DND-41 (cell line): ENCODE results near the gene INPP5F.

Source experiments
- ATAC-seq: fragments of 200-7000 bp; cut with Tn5 transposase; 3 replicates; pipeline ENCODE4 v1.9.1; 2021; ENCODE audit warnings: low read depth; ENCODE audit not compliant: insufficient read depth
- DNase-seq: peaks from one replicate; pipeline ENCODE4 v3.0.0-alpha.2; 2020
- H2AFZ ChIP-seq: 2 replicates; pipeline ENCODE4 v1.6.0; 2012; ENCODE audit warnings: low read depth, low read length
- H3K27ac ChIP-seq: 2 replicates; pipeline ENCODE4 v1.5.1; 2012; ENCODE audit warnings: low read length, inconsistent platforms
- H3K27me3 ChIP-seq: fragments of 200-600 bp; sonication (generic); 2 replicates; pipeline ENCODE4 v1.6.0; 2012; ENCODE audit warnings: low read length, mild to moderate bottlenecking, inconsistent platforms; ENCODE audit not compliant: insufficient read depth, poor library complexity
- H3K36me3 ChIP-seq: 2 replicates; pipeline ENCODE4 v1.5.1; 2012; ENCODE audit warnings: low read length, inconsistent platforms; ENCODE audit not compliant: insufficient read depth
- H3K4me1 ChIP-seq: 2 replicates; pipeline ENCODE4 v1.5.1; 2012; ENCODE audit warnings: mild to moderate bottlenecking, low read length; ENCODE audit not compliant: insufficient read depth
- H3K4me2 ChIP-seq: 2 replicates; pipeline ENCODE4 v1.6.0; 2012; ENCODE audit warnings: mild to moderate bottlenecking, moderate library complexity, low read length, inconsistent platforms; ENCODE audit not compliant: insufficient read depth
- H3K4me3 ChIP-seq, 2 experiments: fragments of 200-600 bp in 1 of 2; shearing (Covaris generic) in 1 of 2; 2 replicates each; pipeline ENCODE4 v1.5.1; 2012 to 2016; ENCODE audit warnings: inconsistent platforms in 2 of 2, low read length in 2 of 2, mild to moderate bottlenecking in 2 of 2, low read depth in 1 of 2, moderate library complexity in 1 of 2
- H3K79me2 ChIP-seq: 2 replicates; pipeline ENCODE4 v1.6.0; 2012; ENCODE audit warnings: low read length, inconsistent platforms; ENCODE audit not compliant: insufficient read depth
- H3K9ac ChIP-seq: 2 replicates; pipeline ENCODE4 v1.6.0; 2012; ENCODE audit warnings: low read depth, mild to moderate bottlenecking, inconsistent platforms, low read length, moderate library complexity
- H3K9me3 ChIP-seq: 2 replicates; pipeline ENCODE4 v1.5.1; 2012; ENCODE audit warnings: low read length, moderate library complexity, mild to moderate bottlenecking, inconsistent platforms; ENCODE audit not compliant: insufficient read depth, severe bottlenecking
- H4K20me1 ChIP-seq: 2 replicates; pipeline ENCODE4 v1.6.0; 2012; ENCODE audit warnings: low read length; ENCODE audit not compliant: insufficient read depth
- CTCF ChIP-seq: IDR thresholded peaks from 2 replicates; pipeline ENCODE4 v1.5.1; 2012; ENCODE audit warnings: borderline replicate concordance, low read length, moderate library complexity, mild to moderate bottlenecking; ENCODE audit not compliant: poor library complexity, severe bottlenecking; ENCODE audit errors: extremely low read depth
- EZH2 ChIP-seq: IDR thresholded peaks from 3 replicates; pipeline ENCODE4 v1.6.1; 2012; ENCODE audit warnings: borderline replicate concordance, low read depth, mild to moderate bottlenecking, moderate library complexity, low read length, inconsistent platforms; ENCODE audit not compliant: severe bottlenecking

INPP5F gene

DNA sequence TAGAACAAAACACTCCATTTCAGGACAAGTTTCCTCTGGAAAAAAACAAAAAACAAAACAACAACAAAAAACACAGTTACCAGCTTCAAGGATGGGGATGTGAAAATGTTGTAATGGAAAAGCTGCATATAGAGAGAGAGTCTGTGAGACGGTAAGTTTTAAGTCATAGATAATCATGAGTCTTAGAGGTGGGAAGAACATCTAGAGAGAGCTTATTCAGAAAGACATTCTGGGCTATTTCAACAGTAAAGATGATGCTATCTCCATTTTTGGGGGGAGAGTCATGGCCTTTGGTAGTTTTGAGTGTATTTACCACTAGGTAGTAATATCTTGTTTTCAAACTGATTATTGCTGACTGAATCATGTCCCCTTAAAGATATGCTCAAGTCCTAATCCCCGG, 23.3 kb upstream of the INPP5F start:
- TF ChIP-seq CTCF: no peak
- no peak for TF ChIP-seq EZH2
- Histone ChIP-seq H3K9ac (no peak overlapping the region), H3K4me1 (no peaks in the 10 kb centered on the region), H3K79me2 (no peaks in the 10 kb centered on the region), H3K4me3 (no peak overlapping the region), H3K4me2 (no peak overlapping the region), H4K20me1 (no peaks in the 10 kb centered on the region), H2AFZ (no peak overlapping the region), H3K36me3 (no peaks in the 10 kb centered on the region), H3K9me3 (no peaks in the 10 kb centered on the region), H3K27me3 (peaks cover 6% of the 10 kb centered on the region), H3K27ac (no peak overlapping the region)
- ATAC-seq (no peak), DNase-seq (no peak)

- no peak overlapping the region for H3K4me2 ChIP-seq
- ATAC-seq: no peak
These were observed 21.8 kb upstream of the INPP5F start for GRCh38 chr10:119703903-119704508.

GRCh38 chr10:119705434-119705831, 20.4 kb upstream of the INPP5F start:
- H3K4me2 ChIP-seq: no peak overlapping the region
- H3K27ac ChIP-seq: no peak overlapping the region
- peaks cover 6% of the 10 kb centered on the region for H3K27me3 ChIP-seq
- no peak overlapping the region for H2AFZ ChIP-seq
- H3K79me2 ChIP-seq: no peaks in the 10 kb centered on the region
- H3K36me3 ChIP-seq: no peaks in the 10 kb centered on the region
- H3K9me3 ChIP-seq: no peaks in the 10 kb centered on the region
- H4K20me1 ChIP-seq: no peaks in the 10 kb centered on the region
- TF ChIP-seq EZH2 (no peak), CTCF (no peak)
- H3K4me1 ChIP-seq: no peaks in the 10 kb centered on the region
- no peak for DNase-seq
- ATAC-seq: no peak
- no peak overlapping the region for H3K9ac ChIP-seq
- no peak overlapping the region for H3K4me3 ChIP-seq

More at GRCh38 chr10:119703903-119704508, 21.8 kb upstream of the INPP5F start:
- no peaks in the 10 kb centered on the region for H4K20me1 ChIP-seq
- H3K79me2 ChIP-seq: no peaks in the 10 kb centered on the region
- H2AFZ ChIP-seq: no peak overlapping the region
- no peak overlapping the region for H3K4me3 ChIP-seq
- no peak overlapping the region for H3K9ac ChIP-seq
- H3K27ac ChIP-seq: no peak overlapping the region
- no peaks in the 10 kb centered on the region for H3K4me1 ChIP-seq
- peaks cover 6% of the 10 kb centered on the region for H3K27me3 ChIP-seq
- no peaks in the 10 kb centered on the region for H3K9me3 ChIP-seq
- TF ChIP-seq CTCF (no peak), EZH2 (no peak)
- H3K36me3 ChIP-seq: no peaks in the 10 kb centered on the region
- no peak for DNase-seq
